ENCODE results near the gene NCOA4. TPM values are rescaled to one million over a fixed set of nuclear protein-coding genes. Genes with fewer than 3 reads are reported as not detected.

The NCOA4 gene
- total and polyA plus RNA-seq, 2 of the 4 experiments (the other 2 are of a cell fraction): 62.2 to 188 TPM

DNA sequence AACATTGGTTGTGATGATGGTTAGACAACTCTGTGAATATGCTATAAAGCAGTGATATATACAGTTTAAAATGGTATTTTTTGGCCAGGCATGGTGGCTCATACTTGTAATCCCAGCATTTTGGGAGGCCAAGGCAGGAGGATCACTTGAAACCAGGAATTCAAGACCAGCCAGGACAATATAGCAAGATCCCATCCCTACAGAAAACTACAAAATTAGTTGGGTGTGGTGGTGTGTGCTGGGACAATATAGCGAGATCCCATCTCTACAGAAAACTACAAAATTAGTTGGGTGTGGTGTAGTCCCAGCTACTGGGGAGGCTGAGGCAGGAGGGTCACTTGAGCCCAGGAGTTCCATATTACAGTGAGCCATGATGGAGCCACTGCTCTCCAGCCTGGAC lies 43.1 kb upstream of the NCOA4 start:
- no CpG with 5 or more reads among the region's 1 CpG for WGBS, 2 experiments (ENCODE audit: extremely low coverage in 2 of 2, insufficient read length in 1 of 2)
- Histone ChIP-seq H3K9ac (ENCODE audit: low read depth, low read length) (no peak overlapping the region), H4K5ac (ENCODE audit: low read depth, low read length) (no peak overlapping the region), H2AK5ac (ENCODE audit: low read depth, low read length) (no peak overlapping the region), H4K8ac (ENCODE audit: low read depth in 2 of 2, low read length in 2 of 2) (no peak overlapping the region), H2BK15ac (ENCODE audit: low read depth, low read length) (no peak overlapping the region), H3K79me1 (ENCODE audit: low read depth in 1 of 2, low read length in 2 of 2) (no peaks in the 10 kb centered on the region), H2BK120ac (ENCODE audit: low read depth, low read length) (no peak overlapping the region), H3K56ac (ENCODE audit: extremely low read depth, insufficient read depth, low read length) (no peak overlapping the region), H3K4me3 (ENCODE audit: insufficient read depth, low read depth, low read length) (no peak overlapping the region), H3K9me1 (ENCODE audit: insufficient read depth, low read length) (no peaks in the 10 kb centered on the region), H3K18ac (ENCODE audit: low read depth, low read length) (no peak overlapping the region), H2BK20ac (ENCODE audit: low read depth, low read length) (no peak overlapping the region), H3K23ac (ENCODE audit: low read depth, low read length) (no peak overlapping the region), H4K20me1 (ENCODE audit: insufficient read depth, low read length) (no peaks in the 10 kb centered on the region), H3K27me3 (ENCODE audit: control insufficient read depth, insufficient read depth, low read length) (peaks cover 2% of the 10 kb centered on the region), H4K91ac (ENCODE audit: insufficient read depth, low read depth, low read length) (no peak overlapping the region), H3K27ac (ENCODE audit: insufficient read depth, low read length) (no peak overlapping the region), H3K9me3 (ENCODE audit: control insufficient read depth, insufficient read depth, low read length) (no peaks in the 10 kb centered on the region), H2AK9ac (replicated peaks; ENCODE audit: low read depth, low read length, poor library complexity) (no peak overlapping the region), H2AFZ (replicated peaks; ENCODE audit: low read length, poor library complexity) (no peak overlapping the region), H2BK5ac (ENCODE audit: low read depth, low read length, poor library complexity, severe bottlenecking) (no peak overlapping the region), H3K36me3 (ENCODE audit: control insufficient read depth, insufficient read depth, low read length) (no peaks in the 10 kb centered on the region), H3K4ac (ENCODE audit: low read depth, low read length) (no peak overlapping the region), H3K4me1 (ENCODE audit: control insufficient read depth, insufficient read depth, low read length) (peaks cover 3% of the 10 kb centered on the region; the same call in 1 of the 2 replicates), H3K4me2 (ENCODE audit: low read depth, low read length) (no peak overlapping the region), H3K14ac (replicated peaks; ENCODE audit: low read depth, low read length) (no peak overlapping the region)
- POLR2A ChIA-PET (ENCODE audit: unreplicated experiment): no interaction called here
- TF ChIP-seq FOS (IDR thresholded peaks at IDR 0.05; ENCODE audit: low read depth, low read length) (no peak), MAZ (IDR thresholded peaks at IDR 0.05; ENCODE audit: borderline replicate concordance, low read depth, low read length) (no peak), RCOR1 (IDR thresholded peaks at IDR 0.05; ENCODE audit: insufficient replicate concordance, low read length) (no peak), MAFK (IDR thresholded peaks at IDR 0.05; ENCODE audit: low read depth, low read length) (no peak), ELK1 (IDR thresholded peaks at IDR 0.05; ENCODE audit: borderline replicate concordance, low read depth, low read length) (no peak), CHD1 (IDR thresholded peaks at IDR 0.05; ENCODE audit: low read depth, low read length) (no peak), MXI1 (IDR thresholded peaks at IDR 0.05; ENCODE audit: borderline replicate concordance, low read depth, low read length) (no peak), RAD21 (IDR thresholded peaks at IDR 0.05; ENCODE audit: low read length) (no peak), CTCF (conservative IDR thresholded peaks at IDR 0.05; ENCODE audit: low read depth, low read length) (no peak), NFE2L2 (IDR thresholded peaks at IDR 0.05; ENCODE audit: low read depth, low read length) (no peak), SMC3 (IDR thresholded peaks at IDR 0.05; ENCODE audit: low read depth, low read length) (no peak), BHLHE40 (IDR thresholded peaks at IDR 0.05; ENCODE audit: low read depth, low read length) (no peak), CEBPB (IDR thresholded peaks at IDR 0.05; ENCODE audit: low read depth, low read length) (no peak), POLR2A (IDR thresholded peaks at IDR 0.05; ENCODE audit: low read depth, low read length) (no peak), RFX5 (IDR thresholded peaks at IDR 0.05; ENCODE audit: low read depth, low read length) (no peak)
- TF ChIP-seq, protein P1, sequence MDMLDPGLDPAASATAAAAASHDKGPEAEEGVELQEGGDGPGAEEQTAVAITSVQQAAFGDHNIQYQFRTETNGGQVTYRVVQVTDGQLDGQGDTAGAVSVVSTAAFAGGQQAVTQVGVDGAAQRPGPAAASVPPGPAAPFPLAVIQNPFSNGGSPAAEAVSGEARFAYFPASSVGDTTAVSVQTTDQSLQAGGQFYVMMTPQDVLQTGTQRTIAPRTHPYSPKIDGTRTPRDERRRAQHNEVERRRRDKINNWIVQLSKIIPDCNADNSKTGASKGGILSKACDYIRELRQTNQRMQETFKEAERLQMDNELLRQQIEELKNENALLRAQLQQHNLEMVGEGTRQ (IDR thresholded peaks at IDR 0.05; ENCODE audit: low read depth, low read length): no peak
- dilution Hi-C loops (cut with HindIII; ENCODE audit: low sequenced_read_pairs, unreplicated experiment): no loop called here
- ATAC-seq (ENCODE audit: low read depth) (no peak), DNase-seq (no peak)
- intact Hi-C loops (cut with micrococcal nuclease): loop anchor here (2.0 kb wide), 1 partner anchor 21 kb away; no protein-coding TSS in a partner anchor
- in situ Hi-C loops (cut with MboI; ENCODE audit: low sequenced_read_pairs): no loop called here
- BruUV-seq (replicated peaks): no TSS peak
- CTCF ChIA-PET: no interaction called here

All from IMR-90 (cell line).